Measurements from ENCODE around the gene RFNG. TPM values are rescaled to one million over a fixed set of nuclear protein-coding genes. Genes with fewer than 3 reads are reported as not detected.

Gene RFNG
- total and polyA plus RNA-seq, 2 of the 13 experiments (the other 11 are each of a cell fraction or from before 2014, with no cell fraction given) = 61.4 to 64.0 TPM

DNA sequence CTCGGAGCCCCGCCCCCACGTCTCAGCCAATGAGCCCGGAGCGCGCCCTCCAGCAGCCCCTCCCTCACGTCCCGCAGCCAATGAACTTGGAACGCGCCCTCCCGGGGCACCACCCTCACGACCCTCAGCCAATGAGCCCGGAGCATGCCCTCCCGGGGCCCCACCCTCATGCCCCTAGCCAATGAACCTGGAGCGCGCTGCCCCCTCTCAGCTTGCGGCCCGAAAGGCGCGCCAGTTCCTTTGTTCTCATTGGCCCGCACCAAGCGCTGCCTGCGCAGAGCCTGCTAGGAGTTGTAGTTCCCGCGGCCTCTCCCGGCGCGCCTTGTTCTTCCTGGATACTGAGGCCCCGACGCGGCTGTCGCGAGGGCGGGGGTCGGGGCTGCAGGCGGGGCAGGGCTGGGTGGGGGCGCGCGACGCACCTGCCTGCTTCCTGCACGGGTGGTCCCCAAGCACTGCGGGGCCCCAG, 28.6 kb downstream of the RFNG start, which contains the start of gene LRRC45 (continued):
- TF ChIP-seq ZNF589 (CRISPR knock-in tag; conservative IDR thresholded peaks at IDR 0.05) (no peak), XBP1 (CRISPR knock-in tag; IDR thresholded peaks at IDR 0.05) (no peak), KLF9 (CRISPR knock-in tag; IDR thresholded peaks at IDR 0.05; ENCODE audit: low read depth) (no peak), HNRNPLL (IDR thresholded peaks at IDR 0.05; ENCODE audit: low read depth, low read length, poor library complexity, severe bottlenecking) (peak; percentile 77), SMAD9 (CRISPR knock-in tag; IDR thresholded peaks at IDR 0.05) (no peak), MXD1 (CRISPR knock-in tag; IDR thresholded peaks at IDR 0.05) (no peak), ZNF432 (CRISPR knock-in tag; IDR thresholded peaks at IDR 0.05; ENCODE audit: borderline replicate concordance) (no peak), CENPX (CRISPR knock-in tag; IDR thresholded peaks at IDR 0.05) (no peak), ZNF143 (CRISPR knock-in tag; IDR thresholded peaks at IDR 0.05) (peak; percentile 92), GMEB2 (CRISPR knock-in tag; IDR thresholded peaks at IDR 0.05; ENCODE audit: low read depth) (peak; percentile 73; the same call in 1 of the 2 replicates), NFYB (CRISPR knock-in tag; IDR thresholded peaks at IDR 0.05) (peak; percentile 91), AGO1 (IDR thresholded peaks at IDR 0.05; ENCODE audit: low read depth, low read length, poor library complexity, severe bottlenecking) (peak; percentile 98), SPEN (CRISPR knock-in tag; IDR thresholded peaks at IDR 0.05; ENCODE audit: low read depth) (peak; percentile 13; the same call in 1 of the 2 replicates), TAF1 (CRISPR knock-in tag; IDR thresholded peaks at IDR 0.05) (no peak), ZNF138 (CRISPR knock-in tag; IDR thresholded peaks at IDR 0.05; ENCODE audit: low read depth) (0 out of 2 replicates have a peak, but pooled peaks have one; percentile 39), ZFP36L2 (CRISPR knock-in tag; IDR thresholded peaks at IDR 0.05) (no peak), ATF6 (CRISPR knock-in tag; conservative IDR thresholded peaks at IDR 0.05) (no peak), JUNB (CRISPR knock-in tag; IDR thresholded peaks at IDR 0.05; ENCODE audit: borderline replicate concordance) (no peak), JDP2 (CRISPR knock-in tag; IDR thresholded peaks at IDR 0.05; ENCODE audit: borderline replicate concordance) (no peak)
- TF ChIP-seq, protein P1, sequence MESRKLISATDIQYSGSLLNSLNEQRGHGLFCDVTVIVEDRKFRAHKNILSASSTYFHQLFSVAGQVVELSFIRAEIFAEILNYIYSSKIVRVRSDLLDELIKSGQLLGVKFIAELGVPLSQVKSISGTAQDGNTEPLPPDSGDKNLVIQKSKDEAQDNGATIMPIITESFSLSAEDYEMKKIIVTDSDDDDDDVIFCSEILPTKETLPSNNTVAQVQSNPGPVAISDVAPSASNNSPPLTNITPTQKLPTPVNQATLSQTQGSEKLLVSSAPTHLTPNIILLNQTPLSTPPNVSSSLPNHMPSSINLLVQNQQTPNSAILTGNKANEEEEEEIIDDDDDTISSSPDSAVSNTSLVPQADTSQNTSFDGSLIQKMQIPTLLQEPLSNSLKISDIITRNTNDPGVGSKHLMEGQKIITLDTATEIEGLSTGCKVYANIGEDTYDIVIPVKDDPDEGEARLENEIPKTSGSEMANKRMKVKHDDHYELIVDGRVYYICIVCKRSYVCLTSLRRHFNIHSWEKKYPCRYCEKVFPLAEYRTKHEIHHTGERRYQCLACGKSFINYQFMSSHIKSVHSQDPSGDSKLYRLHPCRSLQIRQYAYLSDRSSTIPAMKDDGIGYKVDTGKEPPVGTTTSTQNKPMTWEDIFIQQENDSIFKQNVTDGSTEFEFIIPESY (CRISPR knock-in tag; IDR thresholded peaks at IDR 0.05) = no peak
- TF ChIP-seq, protein P2, sequence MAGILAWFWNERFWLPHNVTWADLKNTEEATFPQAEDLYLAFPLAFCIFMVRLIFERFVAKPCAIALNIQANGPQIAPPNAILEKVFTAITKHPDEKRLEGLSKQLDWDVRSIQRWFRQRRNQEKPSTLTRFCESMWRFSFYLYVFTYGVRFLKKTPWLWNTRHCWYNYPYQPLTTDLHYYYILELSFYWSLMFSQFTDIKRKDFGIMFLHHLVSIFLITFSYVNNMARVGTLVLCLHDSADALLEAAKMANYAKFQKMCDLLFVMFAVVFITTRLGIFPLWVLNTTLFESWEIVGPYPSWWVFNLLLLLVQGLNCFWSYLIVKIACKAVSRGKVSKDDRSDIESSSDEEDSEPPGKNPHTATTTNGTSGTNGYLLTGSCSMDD (CRISPR knock-in tag; IDR thresholded peaks at IDR 0.05) = no peak
- TF ChIP-seq, protein P3, sequence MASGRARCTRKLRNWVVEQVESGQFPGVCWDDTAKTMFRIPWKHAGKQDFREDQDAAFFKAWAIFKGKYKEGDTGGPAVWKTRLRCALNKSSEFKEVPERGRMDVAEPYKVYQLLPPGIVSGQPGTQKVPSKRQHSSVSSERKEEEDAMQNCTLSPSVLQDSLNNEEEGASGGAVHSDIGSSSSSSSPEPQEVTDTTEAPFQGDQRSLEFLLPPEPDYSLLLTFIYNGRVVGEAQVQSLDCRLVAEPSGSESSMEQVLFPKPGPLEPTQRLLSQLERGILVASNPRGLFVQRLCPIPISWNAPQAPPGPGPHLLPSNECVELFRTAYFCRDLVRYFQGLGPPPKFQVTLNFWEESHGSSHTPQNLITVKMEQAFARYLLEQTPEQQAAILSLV (CRISPR knock-in tag; IDR thresholded peaks at IDR 0.05; ENCODE audit: borderline replicate concordance) = no peak
